ENCODE measurements around the gene MTHFD2L. TPM values are rescaled to one million over a fixed set of nuclear protein-coding genes. Genes with fewer than 3 reads are reported as not detected.

The MTHFD2L gene
- total RNA-seq, 1 experiment from 2014 or later: 24.1 TPM

DNA sequence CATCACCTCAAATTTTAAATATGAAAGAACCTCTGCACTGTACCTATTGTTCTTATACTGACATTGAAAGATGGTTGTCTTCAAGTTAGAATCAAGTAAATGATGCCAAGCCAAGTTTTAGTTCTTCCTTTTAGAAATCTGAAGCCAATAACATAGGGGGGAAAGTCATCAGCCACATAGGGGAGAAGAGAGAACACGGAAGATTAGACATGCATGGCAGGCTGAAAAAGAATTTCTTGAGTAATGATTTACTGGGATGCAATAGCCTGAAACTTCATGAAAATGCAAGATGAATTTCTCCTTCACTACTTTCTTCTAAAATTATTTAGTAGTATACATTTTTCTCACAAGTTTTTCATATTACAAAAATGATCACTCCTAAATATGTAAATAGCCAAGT lies 136.8 kb downstream of the MTHFD2L start:
- intact Hi-C loops (cut with micrococcal nuclease; ENCODE audit: unreplicated experiment): no loop called here
- BruUV-seq (replicated peaks): no TSS peak
- DNase-seq: no peak
- CTCF ChIA-PET: no interaction called here
- Mint-ChIP-seq H3K9me3 (ENCODE audit: low read depth, unreplicated experiment) (no peaks in the 10 kb centered on the region), H3K4me3 (ENCODE audit: low read depth, unreplicated experiment) (no peak overlapping the region), H3K4me1 (ENCODE audit: low read depth, unreplicated experiment) (no peaks in the 10 kb centered on the region), H3K36me3 (ENCODE audit: insufficient read depth, unreplicated experiment) (no peaks in the 10 kb centered on the region), H3K27ac (ENCODE audit: unreplicated experiment) (no peak overlapping the region), H3K27me3 (ENCODE audit: unreplicated experiment) (no peaks in the 10 kb centered on the region)
- no peak for TF ChIP-seq CTCF (IDR thresholded peaks at IDR 0.05; ENCODE audit: unreplicated experiment)

GRCh38 chr4:74297539-74297938 lies 139.6 kb downstream of the MTHFD2L start:
- no TSS peak for BruUV-seq (replicated peaks)
- DNase-seq: no peak
- Mint-ChIP-seq H3K36me3 (ENCODE audit: insufficient read depth, unreplicated experiment) (no peaks in the 10 kb centered on the region), H3K4me1 (ENCODE audit: low read depth, unreplicated experiment) (no peaks in the 10 kb centered on the region), H3K27ac (ENCODE audit: unreplicated experiment) (no peak overlapping the region), H3K9me3 (ENCODE audit: low read depth, unreplicated experiment) (no peaks in the 10 kb centered on the region), H3K4me3 (ENCODE audit: low read depth, unreplicated experiment) (no peak overlapping the region), H3K27me3 (ENCODE audit: unreplicated experiment) (no peaks in the 10 kb centered on the region)
- CTCF ChIA-PET: no interaction called here
- intact Hi-C loops (cut with micrococcal nuclease; ENCODE audit: unreplicated experiment): no loop called here
- no peak for TF ChIP-seq CTCF (IDR thresholded peaks at IDR 0.05; ENCODE audit: unreplicated experiment)

GRCh38 chr4:74304095-74304625 lies 146.2 kb downstream of the MTHFD2L start:
- CTCF ChIA-PET: no interaction called here
- H3K36me3 Mint-ChIP-seq (ENCODE audit: insufficient read depth, unreplicated experiment): no peaks in the 10 kb centered on the region
- DNase-seq: no peak
- no peaks in the 10 kb centered on the region for H3K9me3 Mint-ChIP-seq (ENCODE audit: low read depth, unreplicated experiment)
- no TSS peak for BruUV-seq (replicated peaks)
- H3K4me3 Mint-ChIP-seq (ENCODE audit: low read depth, unreplicated experiment): no peak overlapping the region
- H3K27ac Mint-ChIP-seq (ENCODE audit: unreplicated experiment): no peak overlapping the region
- no peak for TF ChIP-seq CTCF (IDR thresholded peaks at IDR 0.05; ENCODE audit: unreplicated experiment)
- intact Hi-C loops (cut with micrococcal nuclease; ENCODE audit: unreplicated experiment): no loop called here
- no peaks in the 10 kb centered on the region for H3K4me1 Mint-ChIP-seq (ENCODE audit: low read depth, unreplicated experiment)
- H3K27me3 Mint-ChIP-seq (ENCODE audit: unreplicated experiment): no peaks in the 10 kb centered on the region

GRCh38 chr4:74305000-74305399 lies 147.1 kb downstream of the MTHFD2L start:
- BruUV-seq (replicated peaks): no TSS peak
- TF ChIP-seq CTCF (IDR thresholded peaks at IDR 0.05; ENCODE audit: unreplicated experiment): no peak
- Mint-ChIP-seq H3K9me3 (ENCODE audit: low read depth, unreplicated experiment) (no peaks in the 10 kb centered on the region), H3K27me3 (ENCODE audit: unreplicated experiment) (no peaks in the 10 kb centered on the region), H3K4me1 (ENCODE audit: low read depth, unreplicated experiment) (no peaks in the 10 kb centered on the region), H3K27ac (ENCODE audit: unreplicated experiment) (no peak overlapping the region), H3K4me3 (ENCODE audit: low read depth, unreplicated experiment) (no peak overlapping the region), H3K36me3 (ENCODE audit: insufficient read depth, unreplicated experiment) (no peaks in the 10 kb centered on the region)
- intact Hi-C loops (cut with micrococcal nuclease; ENCODE audit: unreplicated experiment): no loop called here
- DNase-seq: no peak
- CTCF ChIA-PET: interaction anchor here (0.7 kb wide), 1 partner anchor 74 kb away, joined by 3 read pairs; no protein-coding TSS in a partner anchor

Data from Calu3 (cell line).